ENCODE data around the gene PRKACA.

The PRKACA gene

DNA sequence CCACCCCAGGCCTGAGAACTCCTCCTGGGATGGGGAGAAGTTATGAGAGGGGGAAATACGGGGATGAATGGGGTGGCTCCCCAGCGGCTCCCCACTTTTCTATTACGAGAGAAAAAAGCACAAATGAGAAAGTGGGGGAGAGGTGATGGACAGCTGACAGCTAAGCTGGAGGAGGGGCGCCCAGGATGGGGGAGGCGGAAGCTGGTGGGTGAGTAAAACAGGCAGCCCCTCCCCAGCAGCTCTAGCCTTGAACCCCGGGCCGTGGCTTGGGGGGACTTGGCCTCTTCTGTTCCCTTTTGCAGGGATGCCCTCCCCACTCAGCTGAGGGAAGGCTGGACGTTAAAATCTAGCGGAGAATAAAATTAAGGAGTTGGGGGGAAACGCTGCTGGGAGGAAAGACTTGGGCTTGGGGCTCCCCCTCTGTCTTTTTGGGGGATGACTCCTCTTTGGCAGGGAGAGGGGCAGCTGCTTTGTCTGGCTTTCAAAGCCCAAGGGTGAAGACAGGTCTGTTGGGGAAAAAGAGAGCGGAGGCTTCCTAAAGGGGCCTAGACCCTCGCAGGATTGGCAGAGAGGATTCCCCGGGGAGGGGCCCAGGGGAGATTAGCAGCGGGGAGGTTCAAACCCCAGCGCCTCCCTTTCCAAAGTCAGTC lies 25.6 kb downstream of the PRKACA start:
- no peak for DNase-seq (ENCODE audit: low spot score)

DNA sequence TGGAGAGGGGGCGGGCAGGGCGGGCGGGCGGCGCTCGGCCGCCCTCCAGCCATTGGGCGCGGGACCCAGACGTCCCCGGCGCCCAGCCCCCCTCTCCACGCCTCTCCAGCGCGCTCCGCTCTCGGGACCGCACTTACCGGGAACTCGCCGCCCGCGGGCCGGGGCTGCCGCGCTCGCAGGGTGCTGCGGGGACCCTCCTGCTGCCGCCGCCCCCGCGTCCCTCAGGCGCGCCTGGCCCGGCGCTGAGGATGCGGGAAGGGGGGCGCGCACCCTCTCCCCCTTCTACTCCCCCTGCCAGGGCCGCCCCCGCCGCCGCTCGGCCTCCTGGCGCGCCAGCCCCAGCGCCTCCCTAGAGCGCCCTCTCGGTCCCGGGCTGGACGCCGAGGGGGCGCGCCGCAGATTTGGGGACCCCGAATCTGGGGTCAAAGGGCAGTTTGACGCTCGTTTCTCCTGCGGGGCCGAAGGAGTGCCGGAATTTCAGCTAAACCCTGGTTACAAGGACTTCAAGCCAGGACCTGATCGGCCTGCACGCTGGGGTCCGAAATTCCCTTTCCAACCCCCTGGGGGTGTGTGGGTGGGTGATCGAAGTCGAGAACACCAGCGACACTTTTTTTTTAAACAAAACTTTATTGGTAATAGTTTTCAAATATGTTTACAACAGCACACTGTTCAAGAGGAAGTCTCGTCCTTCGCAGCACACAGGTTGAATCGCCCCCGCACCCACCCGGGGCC lies 26.3 kb downstream of the PRKACA start:
- DNase-seq (ENCODE audit: low spot score): peak; percentile 82

DNA sequence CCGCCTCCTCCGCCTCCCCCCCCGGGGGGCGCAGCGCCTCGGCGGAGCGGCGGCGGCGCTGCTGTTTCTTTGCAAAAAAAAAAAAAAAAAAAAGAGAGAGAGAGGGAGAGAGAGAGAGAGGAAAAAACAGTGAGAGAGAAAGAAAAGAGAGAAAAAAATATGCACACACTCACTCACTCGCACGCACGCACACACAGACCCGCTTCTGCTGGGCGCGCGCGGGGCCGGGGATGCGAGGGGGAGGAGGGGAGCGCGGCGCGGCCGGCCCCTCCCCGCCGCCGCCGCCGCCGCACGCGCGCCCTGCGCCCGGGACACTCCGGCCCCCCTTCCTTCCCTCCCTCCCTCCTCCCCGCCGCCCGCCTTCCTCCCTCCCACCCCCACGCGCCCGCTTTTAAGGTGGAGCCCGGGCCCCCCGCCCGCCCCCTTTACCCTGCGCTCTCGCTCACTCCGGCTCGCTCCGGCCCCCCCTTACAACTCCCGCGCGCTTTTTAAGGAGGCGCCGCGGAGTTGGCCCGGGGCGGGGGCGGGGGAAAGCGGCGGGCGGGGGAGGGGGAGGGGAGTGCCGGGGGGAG lies 27.0 kb downstream of the PRKACA start, which contains the start of gene SAMD1:
SAMD1 (minus strand) TSS at position 243 of the 572 bp plus-strand sequence.
- DNase-seq (ENCODE audit: low spot score): peak; percentile 93

DNA sequence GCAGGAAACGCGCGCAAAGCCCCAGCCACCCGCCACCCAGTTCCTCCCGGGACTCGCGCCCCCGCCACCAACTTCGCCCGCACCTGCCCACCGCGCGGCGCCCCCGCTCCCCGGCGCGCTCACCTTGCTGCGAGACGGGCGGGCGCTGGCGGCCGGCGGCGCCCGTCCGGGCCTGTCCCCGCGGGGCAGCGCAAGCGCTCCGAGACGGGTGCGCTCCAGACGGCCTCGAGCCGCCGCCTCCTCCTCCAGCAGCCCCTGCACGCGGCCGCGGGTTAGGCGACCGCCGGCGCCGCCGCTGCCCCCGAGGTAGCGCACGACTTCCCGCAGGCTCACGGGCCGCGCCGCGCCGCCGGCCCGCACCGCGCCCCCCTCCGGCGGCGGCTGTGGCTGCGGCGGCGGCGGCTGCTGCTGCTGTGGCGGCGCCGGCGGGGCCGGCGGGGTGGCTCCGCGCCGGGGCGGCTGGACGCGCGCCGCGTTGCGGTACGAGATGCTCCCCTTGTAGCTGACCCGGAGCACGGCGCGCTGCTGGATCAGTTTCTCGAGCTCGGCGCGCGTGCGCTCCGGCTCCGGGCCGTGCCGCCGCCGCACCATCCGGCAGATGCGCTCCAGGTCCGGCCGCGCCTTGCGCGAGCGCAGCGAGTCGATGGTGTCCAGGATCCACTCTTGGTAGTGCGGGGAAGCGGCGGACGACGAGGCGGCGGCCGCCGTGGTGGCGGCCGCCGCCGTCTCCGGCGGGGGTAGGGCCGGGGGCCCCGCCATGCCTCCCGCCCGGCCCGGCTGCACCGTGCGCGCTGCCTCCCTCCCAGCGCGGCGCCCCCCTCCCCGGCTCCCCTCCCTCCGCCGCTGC lies 27.7 kb downstream of the PRKACA start:
- DNase-seq (ENCODE audit: low spot score): no peak

DNA sequence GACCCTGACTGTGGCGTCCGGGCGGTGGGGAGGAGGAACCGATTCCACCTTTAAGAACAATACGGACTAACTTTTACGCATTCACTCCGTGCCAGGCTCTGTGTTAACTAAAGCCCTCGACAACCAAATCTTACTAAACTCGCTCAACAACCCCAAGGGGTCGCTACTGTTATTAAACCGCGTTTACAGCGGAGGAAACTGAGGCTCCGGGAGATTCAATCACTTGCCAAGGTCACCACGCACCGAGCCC lies 28.2 kb downstream of the PRKACA start:
- DNase-seq (ENCODE audit: low spot score): no peak

DNA sequence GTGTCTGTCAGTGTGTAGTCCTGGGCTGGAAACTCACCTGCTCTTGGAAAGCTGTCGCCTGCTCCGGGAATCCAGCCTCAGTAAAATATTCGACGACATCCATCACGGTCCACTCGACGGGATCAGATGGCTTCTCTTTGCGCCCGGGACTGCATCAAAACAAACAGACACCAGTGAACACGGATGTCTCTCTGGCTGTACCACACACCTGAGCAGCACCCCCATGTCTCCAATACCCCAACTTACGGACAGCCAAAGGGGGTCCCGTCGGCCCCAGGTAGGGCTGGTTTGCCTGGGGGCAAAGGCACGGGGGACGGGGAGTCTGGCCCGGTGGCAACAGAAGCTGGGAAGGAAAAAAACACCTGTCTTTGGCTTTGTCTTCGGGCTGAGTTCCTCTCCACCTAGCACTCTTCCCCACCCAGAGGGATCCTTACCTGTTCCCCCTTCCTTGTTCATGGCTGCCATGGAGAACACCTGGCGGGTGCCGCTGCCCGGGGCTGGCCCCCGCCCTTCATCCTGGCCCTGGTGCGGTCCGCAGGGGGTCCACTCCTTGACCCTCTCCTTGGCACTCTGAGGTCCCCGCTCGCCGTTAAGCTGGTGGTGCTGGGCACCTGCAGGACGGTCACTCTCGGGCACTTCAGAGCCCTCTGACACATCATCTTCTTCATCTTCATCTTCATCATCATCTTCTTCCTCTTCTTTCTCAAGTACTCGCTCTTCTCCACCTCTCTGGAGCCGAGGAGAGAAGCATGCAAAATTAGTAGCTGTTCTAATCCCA lies 28.7 kb downstream of the PRKACA start:
- no peak for DNase-seq (ENCODE audit: low spot score)

DNA sequence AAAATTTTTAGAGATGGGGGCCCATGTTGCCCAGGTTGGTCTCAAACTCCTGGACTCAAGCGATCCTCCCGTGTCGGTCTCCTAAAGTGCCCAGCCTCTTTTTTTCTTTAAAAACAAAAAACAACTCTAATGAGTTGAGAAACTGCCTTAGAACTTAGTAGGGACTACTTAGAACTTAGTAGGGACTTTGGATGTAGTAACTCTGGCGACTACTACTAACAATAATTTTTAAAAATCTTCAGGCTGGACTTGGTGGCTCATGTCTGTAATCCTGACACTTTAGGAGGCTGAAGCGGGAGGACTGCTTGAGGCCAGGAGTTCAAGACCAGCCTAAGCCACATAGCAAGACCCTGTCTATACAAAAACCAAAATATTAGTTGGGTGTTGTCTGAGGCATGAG lies 31.5 kb downstream of the PRKACA start:
- no peak for DNase-seq (ENCODE audit: low spot score)

DNA sequence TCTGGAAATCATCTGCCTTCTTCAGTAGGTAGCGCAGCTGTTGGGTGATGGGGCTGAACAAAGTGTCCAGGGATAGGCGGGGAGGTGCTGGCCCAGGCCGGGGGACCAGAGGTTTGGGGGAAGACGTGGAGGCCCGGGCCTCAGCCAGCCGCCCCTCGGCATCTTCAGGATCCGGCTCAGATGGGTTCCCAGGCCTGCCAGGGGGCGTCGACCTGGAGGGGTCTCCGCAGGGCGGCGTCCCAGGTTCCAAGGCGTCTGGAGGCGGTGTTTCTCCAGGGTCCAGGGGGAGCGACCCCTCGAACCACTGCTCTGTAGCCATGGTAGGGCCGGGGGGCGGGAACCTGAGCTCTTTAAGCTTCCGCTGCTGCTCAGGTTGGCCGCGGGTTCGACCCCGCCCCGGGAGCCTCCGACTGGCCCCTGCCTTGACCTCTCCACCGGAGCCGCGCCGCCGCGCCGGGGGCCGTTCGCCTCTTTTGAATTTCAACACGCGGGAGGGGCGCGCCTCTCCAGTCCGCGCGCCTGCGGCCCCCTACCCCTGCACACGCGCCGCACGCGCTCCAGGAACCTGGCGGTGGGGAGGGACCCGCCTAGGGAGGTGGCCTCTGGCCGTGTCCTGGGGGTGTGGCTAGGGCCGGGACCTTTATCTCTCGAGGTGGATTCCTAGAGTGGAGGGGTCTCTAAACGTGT lies 32.1 kb downstream of the PRKACA start, which contains the start of gene C19orf67:
C19orf67 (minus strand) TSS at position 475 of the 687 bp plus-strand sequence; CDS start at position 319, 156 bp downstream.
- DNase-seq (ENCODE audit: low spot score): no peak

DNA sequence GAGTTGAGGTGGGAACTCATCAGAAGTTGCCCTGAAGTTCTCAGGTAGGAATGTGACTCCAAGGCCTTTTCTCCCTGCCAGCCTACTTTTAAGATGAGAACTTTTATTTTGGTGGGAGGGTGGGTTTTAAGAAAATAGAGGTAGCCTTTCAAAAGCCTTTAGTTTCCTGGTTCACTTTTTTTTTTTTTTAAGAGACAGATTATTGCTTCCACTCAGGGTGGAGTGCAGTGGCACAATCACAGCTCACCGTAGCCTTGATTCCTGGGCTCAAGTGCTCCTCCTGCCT lies 34.9 kb downstream of the PRKACA start:
- DNase-seq (ENCODE audit: low spot score): no peak

DNA sequence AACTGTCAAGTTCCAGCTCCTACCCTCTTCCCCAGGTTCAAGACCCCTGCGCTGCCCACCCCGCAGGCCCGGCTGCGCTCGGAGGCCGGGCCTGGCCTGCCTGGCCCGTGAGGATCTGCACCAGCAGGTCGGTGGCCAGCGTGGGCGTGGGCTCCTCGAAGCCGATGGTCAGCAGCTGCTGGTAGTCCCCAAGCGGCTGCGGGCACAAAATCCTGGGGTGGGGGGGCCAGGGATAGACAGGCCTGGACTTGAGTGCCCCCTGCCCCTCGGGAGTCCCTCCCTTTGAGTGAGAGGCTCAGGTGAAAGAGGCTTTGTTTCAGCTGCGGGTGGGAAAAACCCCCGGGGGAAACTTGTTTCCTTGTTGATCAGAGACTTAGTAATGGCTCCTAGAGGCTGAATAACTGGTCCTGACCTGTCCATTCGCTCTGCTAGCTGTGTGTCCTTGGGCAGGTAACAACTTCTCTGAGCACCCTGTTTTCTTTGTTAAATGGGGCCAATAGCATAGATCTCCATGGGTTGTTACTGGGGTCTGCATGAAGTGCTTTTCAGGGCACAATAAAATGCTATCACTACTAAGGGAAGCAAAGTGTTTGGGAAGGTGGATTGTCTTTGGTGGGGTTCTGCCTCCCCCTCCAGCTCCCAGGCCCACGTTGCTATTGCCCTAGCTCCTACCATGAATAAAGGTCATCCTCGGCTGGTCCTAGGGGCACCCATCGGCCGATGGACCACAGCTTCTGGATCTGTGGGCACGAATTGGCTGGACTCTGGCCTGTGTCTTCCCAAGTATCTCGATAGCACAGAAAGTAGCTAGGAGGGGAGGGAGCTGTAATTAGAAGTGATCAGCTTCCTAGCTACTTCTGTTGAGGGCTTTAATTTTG lies 35.5 kb downstream of the PRKACA start:
- DNase-seq (ENCODE audit: low spot score): no peak

DNA sequence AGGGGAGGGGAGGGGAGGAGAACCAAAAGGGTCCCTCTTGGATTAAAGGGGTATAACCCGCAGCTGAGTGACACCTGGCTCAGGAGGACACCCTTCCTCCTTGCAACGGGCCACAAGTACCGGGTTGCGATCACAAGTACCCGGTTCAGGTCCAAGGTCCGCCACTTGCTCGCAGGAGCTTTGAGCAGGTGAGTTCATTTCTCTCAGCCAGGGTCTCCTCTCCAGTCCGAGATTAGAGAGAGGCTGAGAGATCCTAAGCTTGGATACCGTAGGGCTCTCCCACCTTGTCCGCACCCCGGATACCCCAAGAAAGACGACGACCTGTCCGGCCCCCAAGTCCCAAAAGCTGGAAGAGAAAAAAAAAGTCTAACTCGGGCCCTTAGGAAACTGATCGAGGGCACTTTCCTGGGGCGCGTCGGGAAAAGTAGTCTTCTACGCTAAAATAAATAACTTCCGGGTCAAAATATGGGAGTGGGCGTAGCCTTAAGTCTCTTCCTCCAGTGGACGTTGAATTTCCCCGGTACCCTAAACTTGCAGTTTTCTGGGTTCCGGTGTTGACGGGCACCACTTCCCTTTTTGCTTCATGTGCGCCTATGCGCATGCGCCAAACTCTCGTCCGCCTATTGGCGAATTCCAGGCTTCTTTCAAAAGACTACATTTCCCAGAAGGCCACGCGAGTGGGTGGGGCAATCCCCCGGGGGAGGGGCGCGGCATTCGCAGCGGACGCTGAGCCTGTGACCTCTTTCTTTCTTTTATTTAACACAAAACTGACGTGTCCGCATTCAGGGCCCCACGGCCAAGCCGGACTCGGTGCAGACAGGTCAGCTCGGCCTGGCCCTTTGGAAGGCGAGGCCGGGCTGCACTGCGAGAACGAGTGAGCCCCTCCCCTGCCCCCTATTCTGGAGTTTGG lies 36.4 kb downstream of the PRKACA start:
- DNase-seq (ENCODE audit: low spot score): peak; percentile 98

DNA sequence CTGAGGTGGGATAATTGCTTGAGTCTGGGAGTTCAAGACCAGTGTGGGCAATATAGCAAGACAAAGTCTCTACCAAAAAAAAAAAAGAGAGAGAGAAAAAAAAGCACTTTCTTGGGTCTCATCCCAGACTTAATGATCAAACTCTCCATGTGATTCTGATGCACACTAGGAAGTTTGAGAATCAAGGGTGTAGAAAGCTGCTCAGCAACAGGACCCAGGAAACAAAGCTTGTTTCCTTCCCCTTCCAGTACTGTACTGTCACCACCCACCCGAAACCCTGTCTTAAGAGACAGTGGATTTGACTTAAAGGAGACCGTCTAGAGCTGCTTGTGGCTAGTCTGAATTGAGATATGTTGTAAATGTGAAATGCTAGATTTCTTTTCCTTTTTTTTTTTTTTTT lies 39.2 kb downstream of the PRKACA start:
- DNase-seq (ENCODE audit: low spot score): no peak

DNA sequence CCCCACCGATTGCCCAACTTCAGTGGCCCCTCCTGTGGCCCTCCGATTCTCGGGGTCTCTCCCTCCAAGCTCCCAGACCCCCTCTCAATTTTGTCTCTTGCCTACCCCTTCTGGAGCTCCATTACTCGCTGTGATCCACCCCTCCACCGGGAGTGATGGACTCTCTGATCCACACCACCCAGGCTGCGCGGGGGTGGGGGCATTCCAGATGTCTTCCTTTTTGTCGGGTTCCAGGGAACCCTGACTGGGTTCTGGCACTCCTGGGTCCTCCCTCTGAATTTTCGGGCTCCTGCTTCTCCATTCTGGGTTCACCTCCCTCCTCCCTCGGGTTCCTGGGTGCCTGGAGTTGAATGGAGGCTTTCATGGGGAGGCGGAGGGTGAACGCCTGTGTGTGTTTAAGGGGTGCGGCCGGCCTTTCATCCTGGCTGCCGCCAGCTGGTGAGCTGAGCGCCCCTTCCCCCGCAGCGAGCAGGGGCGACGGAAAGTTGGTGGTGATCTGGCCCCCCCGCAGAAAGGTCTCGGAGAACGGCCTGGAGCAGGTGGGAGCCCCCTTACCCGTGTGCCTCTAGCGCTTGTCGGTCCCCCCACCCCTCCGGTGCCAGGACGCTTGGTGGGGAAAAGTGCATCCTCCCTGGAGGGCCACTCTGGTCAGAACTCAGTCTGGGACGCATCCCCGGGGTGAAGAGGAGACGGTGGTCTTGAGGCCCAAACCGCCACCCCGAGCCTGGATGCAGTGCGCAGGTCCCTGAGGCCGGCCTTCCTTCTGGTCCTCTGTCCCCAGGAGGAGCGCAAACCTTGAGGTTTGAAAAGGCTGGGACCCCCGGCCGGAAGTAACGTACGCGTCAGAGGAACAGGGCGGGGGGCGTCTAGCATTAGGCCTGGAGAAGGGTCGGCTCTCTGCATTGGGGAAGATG lies 43.4 kb downstream of the PRKACA start:
- no peak for DNase-seq (ENCODE audit: low spot score)

DNA sequence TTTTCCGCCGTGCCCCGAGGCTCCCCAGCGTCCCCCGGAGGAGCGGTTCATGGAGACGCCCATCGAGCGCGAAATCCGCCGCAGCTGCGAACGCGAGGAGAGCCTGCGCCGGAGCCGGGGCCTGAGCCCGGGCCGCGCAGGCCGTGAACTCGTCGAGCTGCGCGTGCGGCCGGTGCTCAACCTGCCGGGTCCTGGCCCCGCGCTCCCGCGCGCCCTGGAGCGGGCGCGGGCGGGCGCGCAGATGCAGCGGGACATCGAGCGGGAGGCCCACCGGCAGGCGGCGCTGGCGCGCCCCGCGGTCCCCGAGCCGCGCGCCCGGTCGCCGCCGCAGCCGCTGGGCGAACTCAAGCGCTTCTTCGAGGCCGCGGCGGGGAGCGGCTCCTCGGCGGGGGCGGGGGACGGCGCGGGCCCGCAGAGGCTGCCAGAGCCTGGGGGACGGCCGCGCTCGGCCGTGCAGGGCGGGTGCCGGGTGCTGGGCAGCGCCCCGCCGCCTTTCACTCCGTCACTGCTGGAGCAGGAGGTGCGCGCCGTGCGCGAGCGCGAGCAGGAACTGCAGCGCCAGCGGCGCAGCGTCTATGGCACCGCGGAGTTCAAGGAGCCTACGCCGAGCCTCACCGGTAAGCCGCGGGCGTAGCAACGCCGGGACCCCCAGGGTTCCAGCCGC lies 44.2 kb downstream of the PRKACA start:
- peak; percentile 89 for DNase-seq (ENCODE audit: low spot score)

DNA sequence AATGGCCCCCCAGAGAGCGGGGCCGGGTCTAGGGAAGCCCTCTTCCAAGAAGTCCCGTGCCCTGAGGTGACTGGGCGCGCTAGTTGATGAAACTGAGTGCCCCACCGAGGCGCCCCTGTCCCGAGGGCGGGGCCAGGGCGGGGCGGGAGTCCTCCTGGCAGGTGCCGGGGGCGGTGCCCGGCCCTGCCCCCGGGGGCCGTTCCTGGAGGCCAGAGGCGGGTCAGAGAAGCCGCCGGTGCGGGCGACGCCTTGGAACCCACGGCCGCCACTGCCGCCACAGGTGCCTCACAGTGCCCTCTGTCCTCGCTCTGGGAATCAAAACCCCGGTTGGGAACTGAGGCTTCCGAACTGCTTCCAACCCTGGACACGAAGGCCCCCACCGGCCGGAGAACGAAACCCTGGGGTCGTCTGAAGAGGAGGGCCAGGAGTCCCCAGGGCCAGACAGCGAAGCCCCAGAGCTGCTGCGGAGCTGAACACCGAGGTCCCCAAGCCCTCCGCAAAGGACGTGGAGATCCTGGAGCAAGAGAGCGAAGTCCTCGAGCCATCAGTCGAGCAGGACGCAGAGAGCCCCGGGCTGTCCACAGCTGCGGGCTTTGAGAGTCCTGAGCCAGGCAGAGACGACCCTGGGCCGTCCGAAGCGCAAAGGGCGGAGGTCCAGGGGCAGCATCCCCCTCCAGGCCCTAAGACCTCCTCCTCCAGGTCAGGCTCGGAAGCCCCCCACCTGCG lies 44.9 kb downstream of the PRKACA start, which contains the start of gene MISP3:
MISP3 (plus strand) TSS at position 252 of the 726 bp plus-strand sequence. CDS start 524 bp downstream, outside the sequence.
- no peak for DNase-seq (ENCODE audit: low spot score)

DNA sequence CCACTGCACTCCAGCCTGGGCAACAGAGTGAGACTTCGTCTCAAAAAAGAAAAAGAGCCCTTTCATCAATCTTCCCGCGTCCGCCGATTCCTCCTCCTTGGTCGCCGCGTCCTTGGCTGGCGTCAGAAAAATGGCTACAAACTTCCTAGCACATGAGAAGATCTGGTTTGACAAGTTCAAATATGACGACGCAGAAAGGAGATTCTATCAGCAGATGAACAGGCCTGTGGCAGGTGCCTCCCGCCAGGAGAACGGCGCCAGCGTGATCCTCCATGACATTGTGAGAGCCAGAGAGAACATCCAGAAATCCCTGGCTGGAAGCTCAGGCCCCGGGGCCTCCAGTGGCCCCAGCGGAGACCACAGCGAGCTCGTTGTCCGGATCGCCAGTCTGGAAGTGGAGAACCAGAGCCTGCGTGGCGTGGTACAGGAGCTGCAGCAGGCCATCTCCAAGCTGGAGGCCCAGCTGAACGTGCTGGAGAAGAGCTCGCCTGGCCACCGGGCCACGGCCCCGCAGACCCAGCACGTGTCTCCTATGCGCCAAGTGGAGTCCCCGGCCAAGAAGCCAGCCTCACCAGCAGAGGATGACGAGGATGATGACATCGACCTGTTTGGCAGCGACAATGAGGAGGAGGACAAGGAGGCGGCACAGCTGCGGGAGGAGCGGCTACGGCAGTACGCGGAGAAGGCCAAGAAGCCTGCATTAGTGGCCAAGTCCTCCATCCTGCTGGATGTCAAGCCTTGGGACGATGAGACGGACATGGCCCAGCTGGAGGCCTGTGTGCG lies 47.1 kb downstream of the PRKACA start:
- no peak for DNase-seq (ENCODE audit: low spot score)
